GM10847 (cell line): ENCODE data around the gene IFT122.
A peak's percentile ranks its signal among the peaks of the same experiment; 100 is the strongest.

Experiments
- POLR2A ChIP-seq: IDR thresholded peaks from 2 replicates; pipeline ENCODE4 v1.6.1; 2011; ENCODE audit not compliant: insufficient read length; ENCODE audit errors: extremely low read depth

IFT122 gene

GRCh38 chr3:129415830-129416229 is 24.2 kb upstream of the IFT122 start:
- TF ChIP-seq POLR2A, result no peak

GRCh38 chr3:129416415-129416814 is 23.6 kb upstream of the IFT122 start:
- no peak for TF ChIP-seq POLR2A

- TF ChIP-seq POLR2A, result no peak
Observed at GRCh38 chr3:129417326-129417725, 22.7 kb upstream of the IFT122 start.

- TF ChIP-seq POLR2A, result no peak
Observed at GRCh38 chr3:129418041-129418973, 21.7 kb upstream of the IFT122 start.

GRCh38 chr3:129419476-129419875 is 20.5 kb upstream of the IFT122 start:
- TF ChIP-seq POLR2A, result no peak

GRCh38 chr3:129421236-129421883 is 18.7 kb upstream of the IFT122 start:
- no peak for TF ChIP-seq POLR2A

GRCh38 chr3:129421988-129422745 is 17.9 kb upstream of the IFT122 start:
- TF ChIP-seq POLR2A, result no peak

GRCh38 chr3:129422897-129423296 is 17.1 kb upstream of the IFT122 start:
- TF ChIP-seq POLR2A, result no peak

GRCh38 chr3:129424185-129424841 is 15.7 kb upstream of the IFT122 start:
- TF ChIP-seq POLR2A, result no peak

GRCh38 chr3:129425213-129425612 is 14.8 kb upstream of the IFT122 start:
- no peak for TF ChIP-seq POLR2A

- no peak for TF ChIP-seq POLR2A
Observed at GRCh38 chr3:129425619-129426018, 14.4 kb upstream of the IFT122 start.

GRCh38 chr3:129428007-129428375 is 12.0 kb upstream of the IFT122 start:
- no peak for TF ChIP-seq POLR2A

- TF ChIP-seq POLR2A, result peak; percentile 30
Observed at GRCh38 chr3:129428376-129429079, 11.5 kb upstream of the IFT122 start, which contains the start of gene EFCAB12. TSS of gene EFCAB12 (minus strand) at chr3:129428636. CDS start at chr3:129428488, 148 bp downstream.

- TF ChIP-seq POLR2A, result no peak
Observed at GRCh38 chr3:129429080-129429451, 11.0 kb upstream of the IFT122 start.
